Adrenal gland (tissue), 5 donors: ENCODE measurements around the gene FOXN1.

ENCODE experiments used
- POLR2A ChIP-seq, 2 donors: fragments of 450-650 bp; IDR thresholded peaks; one replicate each; pipeline ENCODE4 v1.6.1; 2017; ENCODE audit warnings: antibody characterized with exemption in 2 of 2, mild to moderate bottlenecking in 2 of 2, moderate library complexity in 1 of 2
- TF ChIP-seq, protein P1 (sequence below), 6 experiments: fragments of 450-650 bp in 4 of 6; fragments of 200-600 bp in 2 of 6; sonication (generic) in 1 of 6; IDR thresholded peaks; 1 replicate in 5 of 6; 2 replicates in 1 of 6; pipeline versions ENCODE4 v1.5.1 to v1.8.0; 2016 to 2021; ENCODE audit warnings: antibody characterized with exemption in 6 of 6, mild to moderate bottlenecking in 2 of 6, moderate library complexity in 1 of 6
- donor health status: DM: no; HTN: no; CAD: no.

DNA sequence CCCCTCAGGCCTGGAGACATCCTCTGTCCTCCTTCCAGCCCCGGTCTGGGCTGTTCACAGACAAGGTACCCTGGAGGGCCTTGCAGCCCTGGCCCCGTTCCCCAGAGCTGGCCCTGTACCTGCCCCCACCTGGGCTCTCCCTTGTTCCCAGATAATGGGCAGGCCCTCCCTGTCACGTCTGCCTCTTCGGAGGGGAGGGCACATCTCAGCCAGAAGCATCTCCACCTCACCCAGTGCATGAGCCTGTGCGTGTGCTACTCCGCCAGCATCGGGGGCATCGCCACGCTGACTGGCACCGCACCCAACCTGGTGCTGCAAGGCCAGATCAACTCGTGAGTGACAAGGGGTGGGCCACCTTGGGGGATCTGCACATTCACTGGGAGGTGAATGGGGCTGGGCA is 14.9 kb upstream of the FOXN1 start:
- TF ChIP-seq, protein P1, sequence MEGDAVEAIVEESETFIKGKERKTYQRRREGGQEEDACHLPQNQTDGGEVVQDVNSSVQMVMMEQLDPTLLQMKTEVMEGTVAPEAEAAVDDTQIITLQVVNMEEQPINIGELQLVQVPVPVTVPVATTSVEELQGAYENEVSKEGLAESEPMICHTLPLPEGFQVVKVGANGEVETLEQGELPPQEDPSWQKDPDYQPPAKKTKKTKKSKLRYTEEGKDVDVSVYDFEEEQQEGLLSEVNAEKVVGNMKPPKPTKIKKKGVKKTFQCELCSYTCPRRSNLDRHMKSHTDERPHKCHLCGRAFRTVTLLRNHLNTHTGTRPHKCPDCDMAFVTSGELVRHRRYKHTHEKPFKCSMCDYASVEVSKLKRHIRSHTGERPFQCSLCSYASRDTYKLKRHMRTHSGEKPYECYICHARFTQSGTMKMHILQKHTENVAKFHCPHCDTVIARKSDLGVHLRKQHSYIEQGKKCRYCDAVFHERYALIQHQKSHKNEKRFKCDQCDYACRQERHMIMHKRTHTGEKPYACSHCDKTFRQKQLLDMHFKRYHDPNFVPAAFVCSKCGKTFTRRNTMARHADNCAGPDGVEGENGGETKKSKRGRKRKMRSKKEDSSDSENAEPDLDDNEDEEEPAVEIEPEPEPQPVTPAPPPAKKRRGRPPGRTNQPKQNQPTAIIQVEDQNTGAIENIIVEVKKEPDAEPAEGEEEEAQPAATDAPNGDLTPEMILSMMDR (IDR thresholded peaks at IDR 0.05): no peak
- TF ChIP-seq POLR2A (IDR thresholded peaks at IDR 0.05): no peak
